OCI-M1 (cell line): Measurements from ENCODE around the gene DYNLRB1.

ENCODE experiments used
- DNase-seq: peaks from one replicate; lab custom pipeline; 2025; lab: John Stamatoyannopoulos, UW

The DYNLRB1 gene

GRCh38 chr20:34579191-34579978 lies 63.2 kb downstream of the DYNLRB1 start:
- DNase-seq, result peak; percentile 2

DNA sequence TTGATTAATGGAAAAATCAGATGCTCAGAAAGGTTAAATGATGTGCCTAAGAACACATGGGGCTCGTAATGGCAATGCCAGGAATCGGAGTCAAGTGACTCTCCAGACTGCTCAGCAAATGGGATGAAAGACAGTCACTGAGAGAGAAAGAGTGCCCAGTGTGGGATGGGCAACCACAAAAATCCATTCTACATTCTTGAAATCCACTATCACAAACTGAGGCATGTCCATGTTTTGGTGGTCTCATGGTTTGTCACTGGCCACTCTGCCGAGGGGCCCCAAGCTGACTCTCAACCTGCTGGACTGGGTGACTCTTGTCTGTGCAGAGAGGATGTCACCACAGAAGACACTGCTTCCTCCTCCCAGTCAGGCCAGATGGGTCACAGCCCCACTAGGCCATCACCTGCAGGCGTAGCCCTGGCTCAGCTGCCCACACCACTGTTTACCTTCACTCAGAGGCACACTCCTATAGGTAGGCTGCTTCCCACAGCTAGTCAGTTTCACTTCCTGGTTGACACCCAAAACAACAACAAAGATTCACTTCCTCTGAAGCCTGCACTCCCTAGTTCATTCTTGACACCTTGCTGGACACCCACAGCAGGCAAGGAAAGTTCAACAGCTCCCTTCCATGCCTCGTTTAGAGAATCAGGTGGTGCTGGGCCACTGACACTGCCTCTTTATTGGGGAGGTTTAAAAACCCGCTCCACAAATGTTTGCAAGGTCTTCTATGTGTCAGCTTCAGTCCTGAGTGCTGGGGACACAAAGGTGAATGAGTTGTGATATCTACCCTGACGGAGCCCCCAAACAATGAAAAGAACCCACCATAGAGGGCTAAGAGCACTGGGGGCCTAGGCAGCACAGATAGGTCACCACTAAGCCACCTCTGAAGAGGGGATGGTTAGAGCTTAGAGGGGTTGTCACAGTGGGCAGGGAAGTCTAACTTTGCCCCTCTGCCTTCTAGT lies 64.0 kb downstream of the DYNLRB1 start:
- DNase-seq, result no peak

DNA sequence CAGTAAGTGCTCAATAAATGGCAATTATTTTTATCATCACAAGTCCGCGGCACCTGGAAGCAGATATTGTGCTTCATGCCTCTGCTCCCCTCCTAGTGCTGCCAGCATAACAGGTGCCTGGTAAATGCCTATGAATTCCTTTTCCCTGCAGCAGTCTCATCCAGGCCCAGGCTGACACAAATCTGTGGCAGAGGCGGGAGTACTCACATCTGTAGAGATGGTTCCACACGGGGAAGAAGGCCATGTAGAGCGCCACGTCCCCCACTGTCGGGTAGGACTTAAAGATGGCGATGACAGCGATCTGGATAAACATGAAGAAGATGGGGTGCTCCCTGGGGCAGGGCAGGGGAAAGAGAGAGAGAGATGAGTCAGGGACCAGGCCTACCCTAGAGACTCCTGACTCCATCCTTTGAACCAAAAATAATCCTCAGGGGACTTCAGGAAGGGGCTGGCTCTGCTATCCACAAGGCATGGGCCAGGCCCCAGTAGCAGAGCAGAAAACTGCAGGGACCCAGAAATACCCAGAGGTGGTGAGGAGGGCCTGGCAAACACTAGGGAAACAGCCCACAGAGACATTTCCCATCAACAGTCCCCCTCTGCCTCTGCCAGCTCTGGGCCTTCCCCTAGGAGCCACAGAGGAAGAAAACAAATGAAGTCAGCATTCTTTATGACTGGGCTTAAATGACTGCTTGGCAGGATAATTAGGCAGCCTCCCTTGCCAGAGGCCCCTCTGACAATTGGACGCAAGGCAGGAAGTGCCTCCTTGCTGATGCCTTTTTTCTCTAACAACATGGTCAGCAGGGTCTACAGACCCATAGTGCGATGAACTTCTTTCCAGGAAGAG lies 65.3 kb downstream of the DYNLRB1 start:
- DNase-seq, result no peak

- DNase-seq, result no peak
Measured at GRCh38 chr20:34582221-34582620, 66.0 kb downstream of the DYNLRB1 start.

DNA sequence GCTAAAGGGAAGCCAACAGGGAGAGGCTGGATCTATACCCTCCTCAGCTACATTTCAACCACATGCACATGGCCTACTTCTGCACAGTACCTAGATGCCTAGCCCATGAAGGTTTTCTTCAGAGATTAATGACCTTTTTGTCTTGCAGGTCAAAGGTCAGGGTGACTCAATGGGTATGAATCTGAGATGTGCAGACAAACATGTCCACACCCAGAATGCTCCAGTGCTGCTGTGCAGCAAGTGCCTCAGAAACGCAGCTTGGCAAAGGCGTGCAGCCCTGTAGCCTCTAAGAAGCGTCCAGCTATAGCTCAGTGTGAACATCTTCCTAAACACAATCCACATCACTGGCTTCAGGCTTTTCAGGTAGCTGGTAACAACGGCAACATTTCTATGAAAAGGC lies 66.7 kb downstream of the DYNLRB1 start:
- DNase-seq, result no peak

- no peak for DNase-seq
Measured at GRCh38 chr20:34583544-34583943, 67.3 kb downstream of the DYNLRB1 start.

- DNase-seq, result no peak
Measured at GRCh38 chr20:34585019-34585418, 68.8 kb downstream of the DYNLRB1 start.

DNA sequence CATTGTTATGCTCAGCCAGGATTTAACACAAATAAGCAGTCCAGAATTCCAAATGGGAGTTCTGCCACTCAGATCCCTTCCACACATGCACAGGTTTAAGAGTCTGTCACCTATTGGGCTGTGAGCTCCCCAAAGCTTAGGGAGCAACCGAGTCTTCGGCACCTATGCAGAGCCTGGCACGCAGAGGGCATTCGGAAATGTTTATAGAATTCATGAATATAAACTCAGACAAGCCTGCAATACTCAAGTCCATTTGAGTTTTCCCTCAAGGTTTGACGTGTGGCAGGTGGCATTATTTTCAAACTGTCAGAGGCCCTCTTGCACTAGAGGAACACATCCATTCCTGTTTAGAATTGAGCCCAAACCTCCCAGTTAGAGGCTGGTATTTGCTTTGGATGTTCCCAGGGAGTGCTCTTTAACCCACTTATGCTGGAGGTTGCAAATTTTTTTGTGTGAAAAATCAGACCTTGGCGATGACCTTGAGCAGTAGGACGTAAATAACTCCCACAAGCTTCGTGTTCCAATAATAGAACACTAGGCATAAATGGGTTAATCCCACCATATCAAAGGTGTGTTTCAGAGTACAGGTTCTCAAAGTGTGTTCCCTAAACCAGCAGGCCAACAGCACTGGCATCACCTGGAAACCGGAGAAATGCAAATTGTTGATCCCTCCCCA lies 70.4 kb downstream of the DYNLRB1 start:
- DNase-seq, result no peak
